NT2/D1 (cell line): Measurements from ENCODE around the gene TRAPPC8.

Source experiments
- SUZ12 ChIP-seq: IDR thresholded peaks from 2 replicates; pipeline ENCODE4 v1.6.1; 2011; ENCODE audit not compliant: insufficient read length, insufficient read depth; ENCODE audit errors: extremely low read depth
- YY1 ChIP-seq: IDR thresholded peaks from 2 replicates; pipeline ENCODE4 v1.6.1; 2011; ENCODE audit not compliant: insufficient read length, insufficient read depth

GRCh38 chr18:31791817-31792579 is 150.9 kb downstream of the TRAPPC8 start:
- no peak for TF ChIP-seq YY1
- TF ChIP-seq SUZ12, result no peak
